Ovary (tissue), 9 donors: ENCODE results near the gene AUTS2. TPM values are rescaled to one million over a fixed set of nuclear protein-coding genes. Genes with fewer than 3 reads are reported as not detected.

ENCODE experiments used
- DNase-seq, 5 donors: peaks; one replicate each; pipeline ENCODE4 v3.0.0-alpha.2; 2019 to 2020
- H3K27ac ChIP-seq, 2 donors: fragments of 200-600 bp; one replicate each; pipeline versions ENCODE4 v1.5.1 to v1.8.0; 2019 to 2022
- H3K27me3 ChIP-seq: fragments of 200-600 bp; one replicate; pipeline ENCODE4 v1.8.0; 2022
- H3K36me3 ChIP-seq: fragments of 200-600 bp; sonication (generic); one replicate; pipeline ENCODE4 v1.5.1; 2019
- H3K4me1 ChIP-seq: one replicate; pipeline ENCODE4 v1.8.1; 2013; ENCODE audit warnings: mild to moderate bottlenecking, moderate library complexity; ENCODE audit not compliant: insufficient read depth
- H3K4me3 ChIP-seq: fragments of 200-600 bp; sonication (generic); one replicate; pipeline ENCODE4 v1.5.1; 2017
- H3K9me3 ChIP-seq, 2 donors: fragments of 200-600 bp in 1 of 2; sonication (generic) in 1 of 2; one replicate each; pipeline versions ENCODE4 v1.5.1 to v1.8.1; 2013 to 2019; ENCODE audit warnings: mild to moderate bottlenecking in 1 of 2, moderate library complexity in 1 of 2
- CTCF ChIP-seq, 3 donors: fragments of 450-650 bp in 2 of 3; fragments of 200-600 bp in 1 of 3; IDR thresholded peaks; one replicate each; pipeline versions ENCODE4 v1.5.1 to v1.8.0; 2016 to 2022; ENCODE audit warnings: antibody characterized with exemption in 3 of 3, mild to moderate bottlenecking in 1 of 3
- EP300 ChIP-seq: sonication (generic); formaldehyde crosslinking; IDR thresholded peaks from one replicate; pipeline ENCODE4 v1.6.1; 2017; ENCODE audit warnings: antibody characterized with exemption
- POLR2A ChIP-seq: fragments of 450-650 bp; IDR thresholded peaks from one replicate; pipeline ENCODE4 v1.6.1; 2017; ENCODE audit warnings: antibody characterized with exemption, mild to moderate bottlenecking, moderate library complexity
- WGBS, 3 donors: extraction: QIAGEN DNeasy Blood & Tissue Kit in 1 of 3; methylation state at CpG; one replicate each; pipeline versions ENCODE4 v1.1.5 to v1.1.7; 2013 to 2017; 5-methylcytosine and 5-hydroxymethylcytosine counted together
- intact Hi-C, 4 donors: fragments of 100-400 bp; cut with DNase I; formaldehyde crosslinking; loops; one replicate each; pipeline versions ENCODE4 v1.11.0 to v1.15.1; 2022 to 2023
- polyA plus RNA-seq, 2 donors: library from polyadenylated mRNA; stranded (reverse); fragments of 200-250 nt in 1 of 2; fragments of 350-450 nt in 1 of 2; fragmentation: Illumina TruSeq in 1 of 2; extraction: RNeasy Lipid Tissue Mini Kit (QIAGEN cat#74804) in 1 of 2; gene quantifications; one replicate each; pipeline ENCODE4 v1.2.3, GENCODE V29; 2013 to 2014
- total RNA-seq, 7 donors: library from RNA; depleted of rRNA in 2 of 7; stranded (reverse); fragments of >200 nt in 2 of 7; fragmentation: NEBNext Ultra II Directional in 3 of 7; extraction: Animal tissue kit (Norgen Biotek cat#: 25700) in 3 of 7; gene quantifications; one replicate each; pipeline versions ENCODE4 v1.1.0 to v1.2.4, GENCODE V29; 2016 to 2023
- donor health status: DM: no; HTN: no; CAD: no; lungs with moderate emphysema.
- donor health status: DM: no; HTN: no; CAD: no.
- donor health status: Bipolar disorder and iron deficiency.
- donor health status: DM: yes; HTN: yes; CAD: no.
- donor health status: DM: no; HTN: no; CAD: no.
- donor health status: DM: yes; HTN: yes; CAD: no.

Gene AUTS2
- total and polyA plus RNA-seq, 9 donors, result 18.3 to 60.9 (median 44.9) TPM

GRCh38 chr7:69736126-69736810 lies 138.0 kb downstream of the AUTS2 start:
- Histone ChIP-seq H3K4me3 (no peak overlapping the region), H3K27me3 (no peaks in the 10 kb centered on the region), H3K9me3 (no peaks in the 10 kb centered on the region), H3K4me1 (peaks cover 8% of the 10 kb centered on the region), H3K27ac (no peak overlapping the region), H3K36me3 (no peaks in the 10 kb centered on the region)
- WGBS, 3 donors, result 90% methylated on average over 3 of the region's 3 CpGs
- intact Hi-C loops, result no loop called here
- no peak for DNase-seq
- TF ChIP-seq CTCF (IDR thresholded peaks at IDR 0.05) (no peak), EP300 (no peak), POLR2A (no peak)

DNA sequence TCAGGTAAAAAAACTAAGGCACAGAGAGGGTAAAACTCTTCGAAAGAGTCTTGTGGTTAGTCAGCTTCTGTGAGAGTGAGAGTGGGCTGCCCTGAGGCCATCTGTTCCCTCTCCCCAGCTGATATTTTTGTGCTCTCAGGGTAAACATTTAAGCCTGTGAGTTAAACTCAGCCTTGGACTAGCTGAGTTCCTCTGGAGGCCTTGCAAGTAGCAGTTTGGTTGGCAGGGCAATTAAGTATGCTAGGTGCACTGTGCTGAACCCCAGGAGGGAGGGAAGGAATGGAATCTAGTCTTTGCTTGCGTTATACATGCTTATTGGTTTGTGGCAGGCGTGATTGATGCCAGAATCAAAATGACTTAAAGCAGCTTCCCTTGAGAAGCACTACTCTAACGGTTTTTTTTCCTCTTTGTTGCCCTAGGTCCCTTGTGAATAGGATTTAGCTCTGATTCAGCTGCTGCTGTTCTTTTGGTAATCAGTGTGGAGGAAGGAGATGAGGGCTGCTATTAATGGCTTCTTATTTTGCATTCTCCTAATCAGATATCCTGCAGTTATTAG lies 140.2 kb downstream of the AUTS2 start:
- TF ChIP-seq POLR2A (no peak), CTCF (IDR thresholded peaks at IDR 0.05) (no peak), EP300 (no peak)

DNA sequence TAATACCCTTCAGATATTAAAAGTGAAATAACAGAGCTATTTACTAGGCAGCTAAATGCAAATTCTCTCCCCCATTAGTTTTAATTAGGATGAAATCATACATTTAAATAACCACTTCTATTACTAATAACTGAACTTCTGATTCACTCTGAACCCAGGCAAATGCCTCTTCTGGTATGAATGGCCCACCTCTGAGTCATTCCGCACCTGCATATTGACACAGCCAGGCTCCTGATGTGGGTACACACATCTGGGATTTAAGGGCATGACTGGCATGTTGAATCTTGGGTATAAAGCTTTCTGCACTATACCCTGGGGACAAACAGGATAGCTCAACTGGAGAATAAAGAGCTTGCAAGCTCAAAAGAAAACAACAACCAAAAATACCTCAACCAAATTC lies 140.9 kb downstream of the AUTS2 start:
- no peaks in the 10 kb centered on the region for H3K27me3 ChIP-seq
- no peaks in the 10 kb centered on the region for H3K36me3 ChIP-seq
- WGBS, 3 donors, result 93 to 100% (median 94%) methylated on average over 1 of the region's 1 CpG
- intact Hi-C loops, result no loop called here
- H3K4me1 ChIP-seq, result peaks cover 7% of the 10 kb centered on the region
- TF ChIP-seq CTCF (IDR thresholded peaks at IDR 0.05) (no peak), POLR2A (no peak)
- no peak for DNase-seq
- H3K9me3 ChIP-seq, result no peaks in the 10 kb centered on the region
- H3K4me3 ChIP-seq, result no peak overlapping the region
- no peak overlapping the region for H3K27ac ChIP-seq

More for the DNA sequence above, 140.2 kb downstream of the AUTS2 start:
- Histone ChIP-seq H3K4me1 (peaks cover 7% of the 10 kb centered on the region), H3K9me3 (no peaks in the 10 kb centered on the region), H3K4me3 (no peak overlapping the region), H3K36me3 (no peaks in the 10 kb centered on the region), H3K27me3 (no peaks in the 10 kb centered on the region), H3K27ac (no peak overlapping the region)
- no peak for DNase-seq
- intact Hi-C loops, result no loop called here
- 5 to 37% (median 9%) methylated on average over 4 of the region's 4 CpGs for WGBS, 3 donors

- peak in 3 of 5 donors; percentile 25 to 44 (median 34) for DNase-seq
- TF ChIP-seq CTCF (IDR thresholded peaks at IDR 0.05) (no peak), EP300 (no peak), POLR2A (no peak)
- Histone ChIP-seq H3K27ac (no peak overlapping the region), H3K36me3 (no peaks in the 10 kb centered on the region), H3K4me3 (no peak overlapping the region), H3K27me3 (no peaks in the 10 kb centered on the region), H3K9me3 (no peaks in the 10 kb centered on the region), H3K4me1 (peaks cover 7% of the 10 kb centered on the region)
- 66 to 70% (median 68%) methylated on average over 4 of the region's 4 CpGs for WGBS, 3 donors
- intact Hi-C loops, result no loop called here
Measured at GRCh38 chr7:69739931-69740431, 141.7 kb downstream of the AUTS2 start.
